Keratinocyte (primary cell): ENCODE results near the gene ITGA11. TPM values are rescaled to one million over a fixed set of nuclear protein-coding genes. Genes with fewer than 3 reads are reported as not detected.

ENCODE experiments used
- DNase-seq: peaks from one replicate; pipeline ENCODE4 v3.0.0-alpha.2; 2011; ENCODE audit warnings: low read depth, missing footprints, low spot score
- FAIRE-seq: peaks from 2 replicates; lab custom pipeline; 2011; peaks lifted over from hg19 to GRCh38; lab: Jason Lieb, UNC
- H2AFZ ChIP-seq: 2 replicates; pipeline ENCODE4 v1.6.0; 2012; ENCODE audit warnings: low read length, control low read depth, inconsistent platforms; ENCODE audit not compliant: control insufficient read depth
- H3K27ac ChIP-seq: 2 replicates; pipeline ENCODE4 v1.5.1; 2011; ENCODE audit warnings: low read length; ENCODE audit not compliant: control insufficient read depth, insufficient read depth
- H3K27me3 ChIP-seq: 3 replicates; pipeline ENCODE4 v1.6.0; 2011; ENCODE audit warnings: low read length; ENCODE audit not compliant: control insufficient read depth, insufficient read depth; ENCODE audit errors: extremely low read depth
- H3K36me3 ChIP-seq, 2 experiments: 2 replicates in 1 of 2; 3 replicates in 1 of 2; pipeline ENCODE4 v1.5.1; 2011; ENCODE audit warnings: low read length in 2 of 2, mild to moderate bottlenecking in 1 of 2; ENCODE audit not compliant: control insufficient read depth in 2 of 2, insufficient read depth in 2 of 2; ENCODE audit errors: extremely low read depth in 1 of 2
- H3K4me1 ChIP-seq: 3 replicates; pipeline ENCODE4 v1.5.1; 2011; ENCODE audit warnings: low read length; ENCODE audit not compliant: control insufficient read depth, insufficient read depth; ENCODE audit errors: extremely low read depth
- H3K4me2 ChIP-seq: 3 replicates; pipeline ENCODE4 v1.6.0; 2011; ENCODE audit warnings: low read depth, low read length; ENCODE audit not compliant: control insufficient read depth, insufficient read depth; ENCODE audit errors: extremely low read depth
- H3K4me3 ChIP-seq, 3 experiments: fragments of 200-600 bp in 1 of 3; sonication (generic) in 1 of 3; 2 replicates in 2 of 3; 3 replicates in 1 of 3; pipeline ENCODE4 v1.5.1; 2011 to 2016; ENCODE audit warnings: low read length in 3 of 3, mild to moderate bottlenecking in 3 of 3, control low read depth in 2 of 3, inconsistent platforms in 1 of 3, low read depth in 1 of 3, mixed read lengths in 1 of 3, mixed run types in 1 of 3, moderate library complexity in 1 of 3; ENCODE audit not compliant: control insufficient read depth in 2 of 3, insufficient read depth in 2 of 3; ENCODE audit errors: extremely low read depth in 1 of 3
- H3K79me2 ChIP-seq: 2 replicates; pipeline ENCODE4 v1.6.0; 2012; ENCODE audit warnings: low read length; ENCODE audit not compliant: control insufficient read depth, insufficient read depth
- H3K9ac ChIP-seq: 3 replicates; pipeline ENCODE4 v1.6.0; 2011; ENCODE audit warnings: low read length; ENCODE audit not compliant: control insufficient read depth, insufficient read depth; ENCODE audit errors: extremely low read depth
- H3K9me1 ChIP-seq: 3 replicates; pipeline ENCODE4 v1.6.0; 2011; ENCODE audit warnings: low read length; ENCODE audit not compliant: control insufficient read depth, insufficient read depth; ENCODE audit errors: extremely low read depth
- H3K9me3 ChIP-seq: 2 replicates; pipeline ENCODE4 v1.5.1; 2012; ENCODE audit warnings: low read depth, low read length; ENCODE audit not compliant: control insufficient read depth
- H4K20me1 ChIP-seq: 3 replicates; pipeline ENCODE4 v1.6.0; 2011; ENCODE audit warnings: low read length; ENCODE audit not compliant: control insufficient read depth, insufficient read depth; ENCODE audit errors: extremely low read depth
- CTCF ChIP-seq, 3 experiments: IDR thresholded peaks in 1 of 3; conservative IDR thresholded peaks in 1 of 3; optimal IDR thresholded peaks in 1 of 3; 2 replicates in 2 of 3; 3 replicates in 1 of 3; pipeline versions ENCODE3 to v1.5.1; 2011; ENCODE audit warnings: low read length in 3 of 3, mild to moderate bottlenecking in 3 of 3, moderate library complexity in 2 of 3, control low read depth in 1 of 3, inconsistent platforms in 1 of 3; ENCODE audit not compliant: insufficient read depth in 2 of 3; ENCODE audit errors: extremely low read depth in 1 of 3
- EZH2 ChIP-seq: IDR thresholded peaks from one replicate; pipeline ENCODE4 v1.6.1; 2012; ENCODE audit warnings: inconsistent platforms, mild to moderate bottlenecking, low read length, moderate library complexity
- dilution Hi-C: fragments of 300-500 bp; cut with MboI; formaldehyde crosslinking; loops from one replicate; pipeline ENCODE4 v1.7.0; 2020; ENCODE audit warnings: low sequenced_read_pairs; ENCODE audit not compliant: extremely low pct_ligation_motif_present
- polyA plus RNA-seq, 5 experiments: library from polyadenylated mRNA; depleted of rRNA in 3 of 5; stranded (reverse) in 3 of 5; stranded (forward) in 1 of 5; unstranded in 1 of 5; fragments of >200 nt; gene quantifications; 1 replicate in 1 of 5; 2 replicates in 3 of 5; 3 replicates in 1 of 5; pipeline versions ENCODE4 v1.2.1 to v1.2.3, GENCODE V29; 2011 to 2012; ENCODE audit warnings: missing spikeins in 2 of 5, low read depth in 1 of 5, low replicate concordance in 1 of 5

ITGA11 gene
- polyA plus RNA-seq, 1 donor (not counting 4 experiments of a cell fraction or from before 2014, with no cell fraction given), result not detected

DNA sequence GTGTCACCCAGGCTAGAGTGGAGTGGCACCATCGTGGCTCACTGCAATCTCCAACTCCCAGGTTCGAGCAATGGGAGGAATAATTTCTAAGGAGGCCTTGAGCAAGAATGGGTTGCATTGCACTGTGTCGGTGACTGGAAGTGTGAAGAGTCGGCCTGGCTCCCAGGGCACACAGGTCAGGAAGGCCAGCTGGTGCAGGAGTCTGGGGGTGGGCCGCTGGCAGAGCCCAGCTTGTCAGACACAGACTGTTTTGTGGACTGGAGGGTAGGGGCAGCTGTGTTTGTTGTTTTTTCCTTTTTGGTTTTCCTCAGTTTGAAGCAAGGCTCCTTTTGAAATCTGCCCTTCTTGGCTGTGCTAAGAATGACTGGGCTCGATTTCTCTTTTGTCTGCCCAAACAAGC, 66.2 kb downstream of the ITGA11 start:
- no peaks in the 10 kb centered on the region for H4K20me1 ChIP-seq
- dilution Hi-C loops, result no loop called here
- no peaks in the 10 kb centered on the region for H3K36me3 ChIP-seq
- H3K79me2 ChIP-seq, result no peaks in the 10 kb centered on the region
- H3K4me1 ChIP-seq, result no peaks in the 10 kb centered on the region
- peaks cover 31% of the 10 kb centered on the region for H3K27me3 ChIP-seq
- H3K4me3 ChIP-seq, result no peak overlapping the region
- TF ChIP-seq CTCF (optimal IDR thresholded peaks at IDR 0.05 in 1 of 3, IDR thresholded peaks at IDR 0.05 in 1 of 3, conservative IDR thresholded peaks at IDR 0.05 in 1 of 3; ENCODE audit: extremely low read depth in 1 of 3, insufficient read depth in 2 of 3, low read length in 3 of 3) (no peak), EZH2 (no peak)
- no peak overlapping the region for H3K9ac ChIP-seq
- H3K27ac ChIP-seq, result no peak overlapping the region
- H2AFZ ChIP-seq, result no peak overlapping the region
- DNase-seq (no peak), FAIRE-seq (no peak)
- H3K4me2 ChIP-seq, result no peak overlapping the region
- no peaks in the 10 kb centered on the region for H3K9me3 ChIP-seq
- no peaks in the 10 kb centered on the region for H3K9me1 ChIP-seq

DNA sequence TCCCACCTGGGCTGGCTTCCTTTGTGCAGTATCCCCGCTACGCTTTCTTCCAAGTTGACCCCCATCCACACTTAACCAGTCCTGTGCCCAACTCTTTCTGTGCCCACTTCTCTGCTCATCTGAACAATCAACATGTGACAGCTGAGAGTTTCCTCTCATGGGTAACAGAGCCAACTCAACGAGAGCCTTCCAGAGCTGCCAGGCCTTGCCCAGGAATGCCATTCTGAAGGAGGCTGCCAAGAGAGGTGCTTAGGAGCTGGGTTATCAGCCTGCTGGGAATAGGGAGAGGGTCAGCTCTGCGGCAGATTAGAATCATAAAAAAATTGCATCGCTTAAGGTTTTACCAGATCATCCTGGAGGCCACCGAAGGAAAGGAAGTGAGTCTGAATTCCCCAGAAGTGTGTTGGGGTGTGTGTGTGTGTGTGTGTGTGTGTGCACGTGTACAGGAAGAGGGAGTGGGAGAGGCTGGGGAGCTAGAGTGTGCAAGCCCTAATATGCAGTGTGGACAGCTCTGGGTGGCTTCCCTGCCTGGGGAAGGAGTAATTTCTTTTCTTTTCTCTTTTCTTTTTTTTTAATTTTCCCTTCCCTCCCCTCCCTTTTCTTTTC, 66.7 kb downstream of the ITGA11 start:
- peaks cover 26% of the 10 kb centered on the region for H3K27me3 ChIP-seq
- no peaks in the 10 kb centered on the region for H3K9me3 ChIP-seq
- no peaks in the 10 kb centered on the region for H3K4me1 ChIP-seq
- DNase-seq (no peak), FAIRE-seq (no peak)
- H4K20me1 ChIP-seq, result no peaks in the 10 kb centered on the region
- no peak overlapping the region for H2AFZ ChIP-seq
- TF ChIP-seq EZH2, result no peak
- TF ChIP-seq CTCF (optimal IDR thresholded peaks at IDR 0.05 in 1 of 3, IDR thresholded peaks at IDR 0.05 in 1 of 3, conservative IDR thresholded peaks at IDR 0.05 in 1 of 3; ENCODE audit: extremely low read depth in 1 of 3, insufficient read depth in 2 of 3, low read length in 3 of 3), result no peak
- no peak overlapping the region for H3K4me2 ChIP-seq
- no peaks in the 10 kb centered on the region for H3K36me3 ChIP-seq
- H3K27ac ChIP-seq, result no peak overlapping the region
- no peak overlapping the region for H3K4me3 ChIP-seq
- H3K79me2 ChIP-seq, result no peaks in the 10 kb centered on the region
- H3K9me1 ChIP-seq, result no peaks in the 10 kb centered on the region
- dilution Hi-C loops, result no loop called here
- no peak overlapping the region for H3K9ac ChIP-seq
